Ovary (tissue), 9 donors: ENCODE results near the gene MBOAT7. TPM values are rescaled to one million over a fixed set of nuclear protein-coding genes. Genes with fewer than 3 reads are reported as not detected.

Source experiments
- DNase-seq, 5 donors: peaks; one replicate each; pipeline ENCODE4 v3.0.0-alpha.2; 2019 to 2020
- H3K27ac ChIP-seq, 2 donors: fragments of 200-600 bp; one replicate each; pipeline versions ENCODE4 v1.5.1 to v1.8.0; 2019 to 2022
- H3K27me3 ChIP-seq: fragments of 200-600 bp; one replicate; pipeline ENCODE4 v1.8.0; 2022
- H3K36me3 ChIP-seq: fragments of 200-600 bp; sonication (generic); one replicate; pipeline ENCODE4 v1.5.1; 2019
- H3K4me1 ChIP-seq: one replicate; pipeline ENCODE4 v1.8.1; 2013; ENCODE audit warnings: mild to moderate bottlenecking, moderate library complexity; ENCODE audit not compliant: insufficient read depth
- H3K4me3 ChIP-seq: fragments of 200-600 bp; sonication (generic); one replicate; pipeline ENCODE4 v1.5.1; 2017
- H3K9me3 ChIP-seq, 2 donors: fragments of 200-600 bp in 1 of 2; sonication (generic) in 1 of 2; one replicate each; pipeline versions ENCODE4 v1.5.1 to v1.8.1; 2013 to 2019; ENCODE audit warnings: mild to moderate bottlenecking in 1 of 2, moderate library complexity in 1 of 2
- CTCF ChIP-seq, 3 donors: fragments of 450-650 bp in 2 of 3; fragments of 200-600 bp in 1 of 3; IDR thresholded peaks; one replicate each; pipeline versions ENCODE4 v1.5.1 to v1.8.0; 2016 to 2022; ENCODE audit warnings: antibody characterized with exemption in 3 of 3, mild to moderate bottlenecking in 1 of 3
- EP300 ChIP-seq: sonication (generic); formaldehyde crosslinking; IDR thresholded peaks from one replicate; pipeline ENCODE4 v1.6.1; 2017; ENCODE audit warnings: antibody characterized with exemption
- POLR2A ChIP-seq: fragments of 450-650 bp; IDR thresholded peaks from one replicate; pipeline ENCODE4 v1.6.1; 2017; ENCODE audit warnings: antibody characterized with exemption, mild to moderate bottlenecking, moderate library complexity
- WGBS, 3 donors: extraction: QIAGEN DNeasy Blood & Tissue Kit in 1 of 3; methylation state at CpG; one replicate each; pipeline versions ENCODE4 v1.1.5 to v1.1.7; 2013 to 2017; 5-methylcytosine and 5-hydroxymethylcytosine counted together
- intact Hi-C, 4 donors: fragments of 100-400 bp; cut with DNase I; formaldehyde crosslinking; loops; one replicate each; pipeline versions ENCODE4 v1.11.0 to v1.15.1; 2022 to 2023
- polyA plus RNA-seq, 2 donors: library from polyadenylated mRNA; stranded (reverse); fragments of 200-250 nt in 1 of 2; fragments of 350-450 nt in 1 of 2; fragmentation: Illumina TruSeq in 1 of 2; extraction: RNeasy Lipid Tissue Mini Kit (QIAGEN cat#74804) in 1 of 2; gene quantifications; one replicate each; pipeline ENCODE4 v1.2.3, GENCODE V29; 2013 to 2014
- total RNA-seq, 7 donors: library from RNA; depleted of rRNA in 2 of 7; stranded (reverse); fragments of >200 nt in 2 of 7; fragmentation: NEBNext Ultra II Directional in 3 of 7; extraction: Animal tissue kit (Norgen Biotek cat#: 25700) in 3 of 7; gene quantifications; one replicate each; pipeline versions ENCODE4 v1.1.0 to v1.2.4, GENCODE V29; 2016 to 2023
- donor health status: DM: no; HTN: no; CAD: no; lungs with moderate emphysema.
- donor health status: DM: no; HTN: no; CAD: no.
- donor health status: Bipolar disorder and iron deficiency.
- donor health status: DM: yes; HTN: yes; CAD: no.
- donor health status: DM: no; HTN: no; CAD: no.
- donor health status: DM: yes; HTN: yes; CAD: no.

Gene MBOAT7
- total and polyA plus RNA-seq, 9 donors, result 41.0 to 105 (median 51.5) TPM

GRCh38 chr19:54133957-54134590 is 55.3 kb downstream of the MBOAT7 start:
- Histone ChIP-seq H3K4me3 (no peak overlapping the region), H3K27me3 (no peaks in the 10 kb centered on the region), H3K4me1 (peaks cover 2% of the 10 kb centered on the region), H3K9me3 (no peaks in the 10 kb centered on the region), H3K27ac (no peak overlapping the region), H3K36me3 (no peaks in the 10 kb centered on the region)
- no peak for DNase-seq
- 50 to 61% (median 60%) methylated on average over 2 of the region's 2 CpGs for WGBS, 3 donors
- intact Hi-C loops, result no loop called here
- TF ChIP-seq EP300, result no peak
- no peak for TF ChIP-seq POLR2A
- no peak for TF ChIP-seq CTCF (IDR thresholded peaks at IDR 0.05)

- no peak for DNase-seq
- H3K36me3 ChIP-seq, result no peaks in the 10 kb centered on the region
- WGBS, 3 donors, result 50 to 58% (median 52%) methylated on average over 10 of the region's 10 CpGs
- H3K4me1 ChIP-seq, result no peaks in the 10 kb centered on the region
- H3K27me3 ChIP-seq, result no peaks in the 10 kb centered on the region
- H3K4me3 ChIP-seq, result no peak overlapping the region
- intact Hi-C loops, result no loop called here
- TF ChIP-seq EP300 (no peak), POLR2A (no peak), CTCF (IDR thresholded peaks at IDR 0.05) (no peak)
- H3K27ac ChIP-seq, result no peak overlapping the region
- no peaks in the 10 kb centered on the region for H3K9me3 ChIP-seq
These were observed 55.9 kb downstream of the MBOAT7 start for GRCh38 chr19:54133312-54133956.

- Histone ChIP-seq H3K4me1 (no peaks in the 10 kb centered on the region), H3K27ac (no peak overlapping the region), H3K4me3 (no peak overlapping the region), H3K27me3 (no peaks in the 10 kb centered on the region), H3K36me3 (no peaks in the 10 kb centered on the region), H3K9me3 (no peaks in the 10 kb centered on the region)
- 93 to 95% (median 94%) methylated on average over 4 to 20 of the region's 20 CpGs for WGBS, 3 donors
- DNase-seq, result no peak
- intact Hi-C loops, result no loop called here
- TF ChIP-seq POLR2A (no peak), CTCF (IDR thresholded peaks at IDR 0.05) (no peak)
These were observed 59.8 kb downstream of the MBOAT7 start for GRCh38 chr19:54129617-54129996.

- TF ChIP-seq POLR2A, result no peak
- TF ChIP-seq EP300, result no peak
- no peak for TF ChIP-seq CTCF (IDR thresholded peaks at IDR 0.05)
- 93 to 95% (median 93%) methylated on average over 40 to 41 of the region's 41 CpGs for WGBS, 3 donors
These were observed 60.4 kb downstream of the MBOAT7 start for GRCh38 chr19:54128796-54129616.

More at GRCh38 chr19:54128796-54129616, 60.4 kb downstream of the MBOAT7 start:
- H3K36me3 ChIP-seq, result no peaks in the 10 kb centered on the region
- intact Hi-C loops, result no loop called here
- H3K9me3 ChIP-seq, result no peaks in the 10 kb centered on the region
- H3K27me3 ChIP-seq, result no peaks in the 10 kb centered on the region
- no peak overlapping the region for H3K4me3 ChIP-seq
- H3K4me1 ChIP-seq, result no peaks in the 10 kb centered on the region
- no peak overlapping the region for H3K27ac ChIP-seq
- DNase-seq, result no peak
